NB4 (cell line): Measurements from ENCODE around the gene ZFYVE27.

Experiments
- DNase-seq: peaks from one replicate; pipeline ENCODE4 v3.0.0; 2010; ENCODE audit warnings: low read depth
- H3K4me3 ChIP-seq: one replicate; pipeline ENCODE4 v1.5.1; 2011; ENCODE audit warnings: mild to moderate bottlenecking, low read depth, low read length, moderate library complexity
- CTCF ChIP-seq: IDR thresholded peaks from one replicate; pipeline ENCODE4 v1.5.1; 2012; ENCODE audit warnings: low read depth, low read length
- MYC ChIP-seq: IDR thresholded peaks from 2 replicates; pipeline ENCODE4 v1.6.1; 2011; ENCODE audit warnings: low read depth, low read length
- POLR2A ChIP-seq: IDR thresholded peaks from 2 replicates; pipeline ENCODE4 v1.6.1; 2011; ENCODE audit warnings: mild to moderate bottlenecking; ENCODE audit not compliant: insufficient read length; ENCODE audit errors: extremely low read depth
- TF ChIP-seq, protein P1 (sequence below): IDR thresholded peaks from 2 replicates; pipeline ENCODE4 v1.6.1; 2011; ENCODE audit warnings: low read depth, low read length

Gene ZFYVE27

GRCh38 chr10:97782455-97783228 lies 45.7 kb downstream of the ZFYVE27 start:
- no peak overlapping the region for H3K4me3 ChIP-seq
- no peak for DNase-seq
- TF ChIP-seq, protein P1, sequence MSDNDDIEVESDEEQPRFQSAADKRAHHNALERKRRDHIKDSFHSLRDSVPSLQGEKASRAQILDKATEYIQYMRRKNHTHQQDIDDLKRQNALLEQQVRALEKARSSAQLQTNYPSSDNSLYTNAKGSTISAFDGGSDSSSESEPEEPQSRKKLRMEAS, result no peak
- TF ChIP-seq CTCF (no peak), MYC (no peak), POLR2A (no peak)

- DNase-seq, result no peak
- TF ChIP-seq, protein P1, result no peak
- TF ChIP-seq MYC (no peak), CTCF (no peak), POLR2A (no peak)
- H3K4me3 ChIP-seq, result no peak overlapping the region
Observed at GRCh38 chr10:97784200-97784810, 47.4 kb downstream of the ZFYVE27 start.

GRCh38 chr10:97785231-97785630 lies 48.3 kb downstream of the ZFYVE27 start:
- no peak for DNase-seq
- no peak overlapping the region for H3K4me3 ChIP-seq
- TF ChIP-seq, protein P1, result no peak
- TF ChIP-seq MYC (no peak), POLR2A (no peak), CTCF (no peak)

- no peak for DNase-seq
- TF ChIP-seq POLR2A, result no peak
- no peak for TF ChIP-seq MYC
- TF ChIP-seq, protein P1, result no peak
- TF ChIP-seq CTCF, result no peak
- no peak overlapping the region for H3K4me3 ChIP-seq
Observed at GRCh38 chr10:97785731-97786130, 48.8 kb downstream of the ZFYVE27 start.

GRCh38 chr10:97788552-97789442 lies 51.9 kb downstream of the ZFYVE27 start:
- DNase-seq, result no peak
- no peak for TF ChIP-seq MYC
- TF ChIP-seq POLR2A, result no peak
- TF ChIP-seq CTCF, result no peak
- TF ChIP-seq, protein P1, result no peak
- no peak overlapping the region for H3K4me3 ChIP-seq
